GM19240 (cell line): Measurements from ENCODE around the gene CALHM2.
"Not testable (repeated sequence)": the region's sequence is repeated elsewhere in the genome, so short reads cannot be mapped to it uniquely, and the experiment has no call there.

Experiments used
- DNase-seq: peaks from one replicate; pipeline ENCODE4 v3.0.0; 2011; ENCODE audit warnings: low spot score; ENCODE audit not compliant: insufficient read length

Gene CALHM2, protein sequence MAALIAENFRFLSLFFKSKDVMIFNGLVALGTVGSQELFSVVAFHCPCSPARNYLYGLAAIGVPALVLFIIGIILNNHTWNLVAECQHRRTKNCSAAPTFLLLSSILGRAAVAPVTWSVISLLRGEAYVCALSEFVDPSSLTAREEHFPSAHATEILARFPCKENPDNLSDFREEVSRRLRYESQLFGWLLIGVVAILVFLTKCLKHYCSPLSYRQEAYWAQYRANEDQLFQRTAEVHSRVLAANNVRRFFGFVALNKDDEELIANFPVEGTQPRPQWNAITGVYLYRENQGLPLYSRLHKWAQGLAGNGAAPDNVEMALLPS

DNA sequence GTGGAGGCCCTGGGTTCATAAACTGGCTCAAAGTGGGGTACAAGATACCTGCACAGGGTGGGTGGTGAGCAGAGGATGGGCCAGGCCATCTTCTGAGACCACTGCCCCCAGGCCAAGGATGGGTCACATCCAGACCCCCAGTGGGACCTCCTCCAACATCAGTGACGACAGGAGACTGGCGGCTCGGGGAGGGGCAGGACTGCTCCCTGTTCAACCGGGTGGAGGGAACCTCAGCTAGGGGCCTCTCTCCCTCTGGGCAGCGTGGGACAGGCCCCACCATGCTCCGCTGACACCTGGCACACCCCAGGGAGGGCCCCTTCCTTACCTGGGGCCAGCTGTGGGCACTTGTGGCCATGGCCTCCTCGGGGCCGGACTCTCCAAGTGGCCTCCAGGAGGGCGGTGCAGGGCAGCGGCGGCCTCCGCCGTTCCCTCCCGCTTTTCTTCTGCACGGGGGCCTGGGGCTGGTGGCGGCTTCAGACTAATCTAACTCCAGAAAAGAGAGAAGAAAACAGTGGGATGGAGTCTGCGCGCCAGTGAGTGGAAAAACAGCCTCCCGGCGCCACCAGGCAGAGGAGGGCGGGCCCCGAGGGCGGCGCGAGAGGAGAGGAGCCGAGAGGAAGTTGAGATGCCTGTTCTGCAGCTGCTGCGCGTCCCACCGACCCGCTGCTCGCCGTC, at the start of gene CALHM2:
TSS of gene CALHM2 (minus strand) at position 540 of the 675 bp plus-strand sequence. CDS start 2,429 bp downstream, outside the sequence.
- peak; percentile 91 for DNase-seq

GRCh38 chr10:103501186-103501585, 49.0 kb upstream of the CALHM2 start:
- DNase-seq, result no peak

DNA sequence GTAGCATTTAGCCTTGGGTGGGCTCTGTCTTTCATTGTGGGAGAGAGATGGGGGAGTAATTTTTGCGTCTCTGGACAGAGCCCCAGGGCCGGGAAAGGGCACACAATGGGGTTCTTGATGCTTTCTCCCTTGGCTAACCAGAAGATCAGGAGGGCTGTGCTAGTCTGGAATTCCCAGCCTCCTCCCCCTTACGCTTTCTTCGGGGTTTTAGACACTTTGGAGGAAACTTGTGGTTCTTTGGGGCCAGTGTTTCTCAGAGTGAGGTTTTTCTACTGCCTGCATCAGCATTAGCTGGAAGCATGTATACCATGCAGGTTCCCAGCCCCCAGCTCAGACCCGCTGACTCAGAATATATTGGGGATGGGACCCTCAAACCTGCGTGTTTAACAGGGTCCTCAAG, 48.3 kb upstream of the CALHM2 start:
- DNase-seq, result no peak

DNA sequence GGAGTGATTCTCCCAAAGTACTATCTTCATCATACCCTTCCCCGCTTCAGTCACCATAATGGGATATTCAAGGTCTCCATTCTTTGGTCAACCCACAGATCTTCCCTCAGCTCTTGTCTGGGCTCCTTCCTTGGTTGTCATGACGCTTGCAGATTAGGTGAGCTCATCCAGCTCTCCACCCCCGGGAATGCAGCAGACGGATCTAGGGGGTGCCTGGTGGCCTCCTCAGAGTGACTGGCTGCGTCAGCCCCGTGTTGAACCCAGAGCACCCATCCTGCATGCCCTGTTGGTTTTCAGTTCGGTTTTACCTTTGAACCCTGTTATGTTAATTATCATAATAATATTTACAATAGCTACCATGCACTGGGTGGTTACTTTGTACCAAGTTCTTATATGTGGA, 47.7 kb upstream of the CALHM2 start:
- DNase-seq, result no peak

DNA sequence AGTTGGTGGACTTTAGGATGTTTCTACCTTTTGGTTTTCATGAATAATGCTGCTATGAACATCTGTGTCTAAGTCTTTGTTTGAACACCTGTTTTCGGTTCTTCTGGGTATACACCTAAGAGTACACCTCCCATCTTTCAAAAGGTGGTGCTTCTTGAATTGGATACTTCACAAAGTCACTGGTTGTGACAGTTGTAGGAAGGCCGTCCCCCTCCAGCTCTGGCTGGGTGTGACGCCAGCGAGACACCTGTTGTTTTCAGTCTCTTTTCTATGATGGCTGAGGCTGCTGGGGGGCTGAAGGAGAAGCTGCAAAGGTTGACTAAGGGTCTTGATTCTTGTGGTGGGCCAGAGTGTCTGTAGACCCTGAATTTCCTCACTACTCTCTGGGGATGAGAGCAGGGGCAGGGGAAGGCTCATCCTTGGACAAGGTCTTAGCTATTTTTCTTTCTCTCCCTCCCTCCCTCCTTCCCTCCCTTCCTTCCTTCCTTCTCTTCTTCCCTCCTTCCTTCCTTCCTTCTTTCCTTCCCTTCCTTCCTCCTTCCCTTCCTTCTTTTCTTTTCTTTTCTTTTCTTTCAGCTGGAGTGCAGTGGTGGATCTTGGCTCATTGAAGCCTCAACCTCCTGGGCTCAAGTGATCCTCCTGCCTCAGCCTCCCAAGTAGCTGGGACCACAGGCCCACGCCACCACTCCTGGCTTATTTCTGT, 46.9 kb upstream of the CALHM2 start:
- no peak for DNase-seq

DNA sequence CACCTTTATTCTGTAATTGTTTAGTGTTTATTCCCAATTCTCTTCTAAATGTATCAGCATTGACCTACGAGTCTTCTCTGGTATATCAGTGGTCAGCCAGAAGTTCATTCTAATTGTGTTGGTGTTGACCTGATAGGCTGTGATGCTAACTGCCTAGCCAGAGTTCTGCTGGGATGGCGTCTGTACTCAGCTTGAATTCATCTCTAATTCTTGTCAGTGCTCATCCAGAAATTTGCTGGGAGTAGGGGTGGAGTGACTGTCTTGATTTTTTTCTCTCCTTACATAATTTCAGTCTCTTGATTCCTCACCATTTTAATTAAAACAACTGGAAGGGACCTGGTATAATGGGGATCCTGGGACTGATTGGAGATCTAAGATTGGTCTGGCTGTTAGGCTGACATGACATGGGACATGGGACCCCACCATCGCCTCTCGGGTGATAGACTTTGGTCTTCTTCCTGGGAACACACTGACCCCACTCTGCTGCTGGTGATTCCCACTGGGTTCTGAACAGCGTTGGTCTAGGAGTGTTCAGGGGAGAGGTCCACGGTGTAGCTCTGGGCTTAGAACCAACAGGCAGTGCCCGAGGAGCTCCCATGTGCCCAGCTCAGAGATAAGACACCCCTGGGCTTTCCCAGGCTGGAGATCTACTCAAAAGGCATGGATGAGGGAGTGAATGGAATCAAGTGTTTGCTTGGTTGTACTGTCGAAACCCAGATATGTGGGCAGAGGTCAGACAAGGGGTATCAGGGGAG, 45.2 kb upstream of the CALHM2 start:
- no peak for DNase-seq

DNA sequence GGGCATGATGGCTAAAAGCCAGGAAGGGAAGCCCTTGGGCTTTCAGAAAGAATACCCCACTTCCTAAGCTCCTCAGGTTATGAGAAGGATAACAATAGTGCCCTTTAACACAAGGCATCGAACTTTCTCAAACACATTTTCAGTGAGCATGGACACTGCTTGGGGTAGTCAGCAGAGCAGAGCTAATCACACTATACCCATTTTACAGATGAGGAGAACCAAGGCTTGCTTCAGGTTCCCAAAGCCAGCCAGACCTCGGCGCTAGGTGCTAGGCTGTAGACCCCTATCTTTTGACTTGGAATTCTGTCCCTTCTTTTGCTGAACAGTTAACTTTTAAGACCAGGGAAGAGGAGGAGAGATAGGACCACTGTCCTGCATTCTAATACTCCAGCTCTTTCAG, 43.2 kb upstream of the CALHM2 start:
- DNase-seq, result no peak

DNA sequence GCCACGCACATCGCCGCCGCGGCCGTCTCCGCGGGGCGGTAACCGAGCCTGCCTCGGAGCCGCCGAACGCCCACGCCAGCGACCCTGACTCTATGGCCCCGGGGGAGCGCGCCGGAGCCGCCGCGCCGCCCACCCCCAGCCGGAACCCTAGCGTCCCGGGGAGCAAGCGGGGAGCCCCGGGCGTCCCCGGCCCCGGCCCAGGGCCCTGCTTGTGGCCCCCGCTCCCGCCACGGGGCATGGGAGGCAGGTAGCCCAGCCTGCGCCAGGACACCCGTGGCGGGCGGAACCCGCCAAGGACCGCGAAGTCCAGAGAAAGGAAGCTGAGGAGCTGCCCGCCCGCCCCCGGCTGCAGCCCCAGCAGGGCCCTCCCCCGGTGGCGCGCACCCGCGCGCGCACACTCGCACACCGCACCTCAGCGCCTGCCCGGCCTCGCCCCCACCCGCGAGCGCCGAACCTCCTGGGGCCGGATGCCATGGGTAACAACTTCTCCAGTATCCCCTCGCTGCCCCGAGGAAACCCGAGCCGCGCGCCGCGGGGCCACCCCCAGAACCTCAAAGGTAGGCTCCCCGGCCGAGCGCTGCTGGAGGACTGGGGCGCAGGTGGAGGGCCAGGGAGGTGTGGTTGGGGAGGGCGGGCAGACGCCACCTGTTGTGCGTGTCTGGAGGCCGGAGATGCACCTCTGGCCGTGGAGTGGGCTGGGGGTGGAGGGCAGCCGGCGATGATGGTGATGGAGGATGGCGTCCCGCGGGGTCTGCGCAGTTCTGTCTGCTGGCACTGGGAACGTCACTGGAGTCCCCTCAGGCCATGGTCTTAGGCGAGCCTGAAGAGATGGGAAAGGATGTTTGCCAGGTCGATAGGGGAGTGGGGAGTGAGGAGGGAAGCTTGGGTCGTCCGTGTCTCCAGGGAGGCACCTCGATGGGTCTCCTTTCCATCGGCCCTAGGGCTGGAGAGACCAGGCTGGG, 42.0 kb upstream of the CALHM2 start:
- no peak for DNase-seq

DNA sequence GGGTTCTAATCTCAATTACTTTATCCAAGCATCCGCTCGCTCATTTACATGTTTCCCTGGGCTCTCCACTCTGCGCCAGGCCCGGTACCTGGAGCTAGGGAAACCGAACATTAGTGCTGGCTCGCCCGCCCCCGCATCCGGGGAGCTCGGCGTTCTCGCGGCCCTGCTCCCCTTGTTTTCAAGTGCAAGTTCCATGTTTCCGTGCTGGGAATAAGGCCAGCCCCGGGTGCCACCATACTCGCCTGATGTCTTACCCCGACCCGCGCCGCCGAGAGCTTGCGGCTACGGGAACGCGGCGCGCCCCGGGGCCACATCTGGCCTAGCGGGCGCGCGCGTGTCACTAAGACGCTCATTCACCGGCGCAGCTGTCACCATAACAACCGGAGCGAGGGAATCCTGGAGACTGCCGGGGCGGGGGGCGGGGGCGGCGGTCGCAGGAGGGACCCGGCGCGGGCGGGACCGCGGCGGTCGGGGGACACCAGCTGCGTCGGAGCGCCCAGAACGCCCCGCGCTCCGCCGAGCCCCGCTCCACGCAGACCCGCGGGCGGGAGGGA, 41.3 kb upstream of the CALHM2 start, which contains the start of gene NEURL1:
TSS of gene NEURL1 (plus strand) at position 344 of the 554 bp plus-strand sequence. CDS start 683 bp downstream, outside the sequence.
- no peak for DNase-seq

DNA sequence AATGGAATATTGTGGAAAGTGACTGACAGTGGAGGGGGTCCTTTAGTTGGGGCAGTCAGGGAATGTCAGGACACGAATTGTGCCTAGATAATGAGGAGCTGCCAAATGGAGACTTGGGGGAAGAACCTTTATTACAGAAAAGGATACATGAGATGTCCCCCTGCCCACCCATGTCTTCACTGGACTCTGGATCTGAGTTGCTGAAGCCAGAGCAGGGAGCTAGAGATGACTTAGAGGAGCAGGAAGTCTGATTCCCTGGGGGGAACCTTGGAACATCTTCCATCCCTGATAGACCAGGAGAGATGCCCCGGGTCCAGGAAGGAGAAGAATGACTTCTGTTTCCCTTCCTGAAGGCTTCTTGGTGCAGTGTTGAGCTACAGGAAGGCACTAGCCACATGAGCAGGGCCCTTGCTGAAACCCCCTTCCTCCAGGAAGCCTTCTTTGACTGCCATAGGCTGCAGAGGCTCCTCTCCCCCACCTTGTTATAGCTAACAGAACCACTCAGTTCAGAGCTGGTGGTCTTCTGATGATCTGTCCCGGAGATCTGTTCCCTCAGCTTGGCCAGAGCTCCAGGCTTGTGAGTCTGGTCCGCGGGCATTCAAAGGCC, 40.6 kb upstream of the CALHM2 start:
- DNase-seq, result no peak

DNA sequence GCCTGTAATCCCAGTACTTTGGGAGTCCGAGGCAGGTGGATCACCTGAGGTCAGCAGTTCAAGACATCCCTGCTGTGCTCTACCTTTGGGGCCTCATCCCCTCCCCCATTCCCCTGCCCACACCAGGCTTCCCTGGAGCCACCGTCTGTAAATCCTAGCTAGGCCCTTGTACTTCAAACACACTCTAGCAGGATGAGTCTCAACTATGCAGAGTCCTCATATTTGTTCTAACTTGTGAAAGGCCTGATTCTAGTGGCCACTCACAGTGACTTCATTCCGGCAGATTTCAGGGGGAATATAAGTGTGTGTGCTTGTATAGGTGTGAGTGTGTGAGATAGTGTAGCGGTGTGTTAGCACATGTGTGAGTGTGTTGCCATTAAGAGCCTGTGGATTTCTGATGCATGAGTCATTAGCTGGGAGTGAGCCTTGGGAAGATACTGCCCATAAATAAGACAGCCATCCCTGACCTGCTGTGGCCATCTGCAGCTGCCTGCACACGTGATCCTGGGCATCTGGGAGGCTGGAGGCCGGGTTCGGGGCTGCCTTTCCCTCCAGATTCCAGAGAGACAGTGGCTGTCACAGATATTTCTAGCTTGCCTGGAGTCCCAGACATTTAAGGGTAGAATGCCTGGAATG, 39.7 kb upstream of the CALHM2 start:
- no peak for DNase-seq

DNA sequence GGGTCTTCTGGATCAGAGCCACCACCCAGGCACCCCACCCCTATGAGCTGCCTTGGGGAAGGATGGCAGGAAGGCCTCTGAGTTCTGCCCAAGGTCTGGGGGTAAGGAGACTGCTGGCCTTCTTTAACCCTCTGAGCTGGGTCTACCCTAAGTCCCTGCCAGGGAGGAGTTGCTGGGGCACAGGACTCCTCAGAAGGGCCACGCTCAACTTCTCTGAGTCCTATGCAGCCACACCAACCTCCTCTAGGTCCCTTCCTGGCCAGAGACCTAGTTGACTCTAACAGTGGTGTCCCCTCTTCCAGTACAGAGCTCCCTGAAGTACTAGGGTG, 38.8 kb upstream of the CALHM2 start:
- DNase-seq, result no peak

- DNase-seq, result no peak
Measured at GRCh38 chr10:103487410-103487708, 35.2 kb upstream of the CALHM2 start.

GRCh38 chr10:103486635-103487409, 34.7 kb upstream of the CALHM2 start:
- not testable (repeated sequence) for DNase-seq

DNA sequence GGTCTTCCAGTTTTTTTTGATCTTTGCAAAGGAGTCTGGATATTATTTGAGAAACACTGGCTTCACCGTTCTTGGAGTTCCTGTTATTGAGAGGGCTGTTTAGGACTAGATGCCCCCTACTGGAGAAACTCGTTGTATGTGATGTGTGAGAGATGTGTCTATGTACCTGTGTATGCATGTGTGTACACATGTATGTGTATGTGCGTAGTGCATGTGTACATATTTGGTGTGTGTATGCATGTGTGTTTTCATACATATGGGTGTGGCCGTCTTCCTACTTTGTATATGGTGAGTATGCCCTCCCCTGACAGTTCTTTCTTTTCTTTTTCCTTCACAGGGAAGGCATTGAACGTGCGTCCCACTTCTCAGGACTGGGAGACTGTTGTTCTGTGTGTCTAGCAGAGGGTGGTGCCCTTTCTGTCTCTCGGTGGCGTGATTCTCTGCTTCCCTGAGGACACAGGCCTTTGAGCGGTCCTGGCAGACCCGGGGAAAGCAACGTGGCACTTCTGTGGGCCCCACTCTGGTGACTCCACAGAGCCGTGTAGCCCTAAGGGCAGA, 29.9 kb upstream of the CALHM2 start:
- DNase-seq, result peak; percentile 52

DNA sequence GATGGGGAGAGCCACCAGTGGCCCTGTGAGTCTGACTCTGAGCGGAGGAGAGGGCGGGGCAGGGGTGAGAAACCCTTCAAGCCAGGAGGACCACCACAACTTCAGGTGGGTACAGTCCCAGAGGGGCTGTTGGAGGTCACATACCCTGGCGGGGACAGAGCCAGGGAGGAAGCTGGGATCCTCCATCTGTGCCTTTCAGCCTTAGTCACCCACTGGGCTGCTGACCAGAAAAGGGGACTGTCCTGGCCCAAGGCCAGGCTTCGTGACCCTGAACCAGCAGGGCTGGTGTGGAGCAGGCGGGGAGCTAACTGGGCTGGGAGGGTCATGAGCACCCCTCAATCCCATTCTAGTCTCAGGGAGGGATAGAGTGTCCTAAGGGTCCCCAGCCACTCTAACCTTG, 28.4 kb upstream of the CALHM2 start:
- no peak for DNase-seq

DNA sequence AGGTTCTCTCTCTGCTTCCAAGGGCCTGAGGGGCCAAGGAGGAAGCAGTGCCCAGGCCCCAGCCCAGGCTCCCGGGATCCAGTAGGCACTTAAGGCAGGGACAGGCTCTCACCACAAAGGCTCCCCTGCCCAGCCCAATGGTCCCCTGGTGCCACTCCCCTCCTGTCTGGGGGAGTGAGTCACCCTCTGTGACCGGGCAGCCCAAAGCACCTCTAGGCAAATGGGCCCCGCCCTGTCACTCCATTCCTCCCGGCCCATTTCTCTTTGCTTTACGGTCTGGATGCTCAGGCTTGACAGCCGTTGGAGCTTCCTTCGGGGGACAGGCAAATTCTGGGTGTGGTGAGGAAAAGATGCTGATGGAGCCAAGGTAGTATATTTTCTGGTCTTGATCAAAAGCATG, 27.0 kb upstream of the CALHM2 start, which contains the start of gene CALHM3:
TSS of gene CALHM3 (minus strand) at position 106 of the 400 bp plus-strand sequence. CDS start 208 bp downstream, outside the sequence.
- DNase-seq, result no peak

- no peak for DNase-seq
Measured at GRCh38 chr10:103478671-103479070, 26.5 kb upstream of the CALHM2 start.
